GM18861 (cell line): Measurements from ENCODE around the gene NLGN4X.

Source experiments
- ATAC-seq: cut with Tn5 transposase; IDR thresholded peaks from one replicate; pipeline ENCODE4 v1.9.1; 2021; ENCODE audit not compliant: unreplicated experiment

Gene NLGN4X

DNA sequence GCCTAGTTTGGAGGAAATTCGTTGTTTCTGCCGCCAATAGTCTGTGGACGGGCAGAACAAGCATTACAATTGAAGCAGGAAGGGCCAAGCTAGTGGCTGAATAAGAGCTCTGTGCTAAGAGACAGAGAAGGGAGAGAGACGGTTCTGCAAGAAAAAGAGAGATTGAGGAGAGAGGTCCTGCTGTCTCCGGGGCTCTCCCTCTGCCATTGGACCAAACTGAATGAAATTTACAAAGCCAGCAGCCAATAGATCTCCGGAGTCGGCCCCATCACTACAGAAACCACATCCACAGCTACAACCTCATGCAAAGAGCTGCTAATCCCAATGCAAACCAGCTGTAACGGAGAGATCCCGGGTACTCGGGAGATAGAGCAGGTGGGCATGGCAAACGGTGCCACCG, at the start of gene NLGN4X:
NLGN4X (minus strand) TSS at position 148 of the 400 bp plus-strand sequence. CDS start 77,401 bp downstream, outside the sequence.
- ATAC-seq = no peak

- no peak for ATAC-seq
Measured at GRCh38 chrX:6266041-6266440, 37.4 kb upstream of the NLGN4X start.

DNA sequence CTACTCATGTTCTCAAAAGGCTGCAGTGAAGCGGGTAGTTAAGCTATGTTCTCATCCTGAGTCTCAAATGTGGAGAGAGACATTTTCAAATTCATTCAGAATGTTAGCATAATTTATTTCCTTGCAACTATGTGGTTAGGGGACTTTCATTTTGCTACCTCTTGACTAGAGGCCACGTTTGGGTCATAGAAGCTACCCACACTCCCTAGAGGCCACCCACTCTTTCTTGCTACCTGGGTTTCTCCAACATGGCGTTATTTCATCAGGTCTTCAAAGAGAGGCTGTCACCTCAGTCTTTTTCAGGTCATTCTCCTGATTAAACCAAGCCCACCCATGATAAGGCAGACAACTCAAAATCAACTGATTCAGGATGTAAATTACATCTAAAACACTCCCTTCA, 34.3 kb upstream of the NLGN4X start:
- ATAC-seq = no peak

DNA sequence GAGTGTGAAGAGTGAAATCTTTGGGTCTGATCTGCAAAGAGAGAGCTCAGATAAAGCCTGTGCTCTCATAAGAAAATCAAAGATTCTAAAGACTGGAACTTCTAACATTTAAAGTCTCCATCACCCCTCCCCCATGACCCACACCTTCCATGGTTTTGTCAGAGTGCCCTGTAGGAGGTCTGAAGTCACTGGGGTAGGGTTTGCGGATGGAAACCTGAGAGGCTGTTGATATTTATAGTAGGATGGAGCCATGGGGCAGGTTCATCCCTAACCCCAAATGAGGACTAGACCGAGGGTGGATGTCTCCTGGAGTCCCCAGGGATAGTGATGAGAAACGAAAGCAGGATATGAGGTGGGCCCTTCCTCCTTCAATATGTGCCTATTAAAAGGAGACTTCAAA, 28.4 kb upstream of the NLGN4X start:
- ATAC-seq = no peak

DNA sequence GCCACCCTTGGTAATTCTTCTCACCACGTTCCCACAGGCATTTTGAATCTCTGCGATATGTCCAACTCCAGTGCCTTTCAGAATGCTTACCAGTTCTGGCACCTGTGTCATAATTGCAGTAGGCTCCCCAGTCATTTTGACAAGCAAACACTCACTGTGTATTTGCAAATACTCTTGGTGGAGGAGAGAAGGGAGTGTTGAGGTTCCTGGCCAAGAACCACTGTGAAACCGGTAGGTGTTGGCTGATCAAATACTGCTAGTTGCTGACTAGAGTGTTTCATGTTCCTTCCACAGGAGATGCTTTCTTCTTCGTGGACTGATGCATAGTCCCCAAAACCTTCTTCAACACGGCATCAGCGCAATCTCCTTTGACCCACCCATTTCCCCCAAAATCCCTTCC, 16.0 kb upstream of the NLGN4X start:
- ATAC-seq = no peak

- no peak for ATAC-seq
Measured at GRCh38 chrX:6238576-6238975, 9.9 kb upstream of the NLGN4X start.

- no peak for ATAC-seq
Measured at GRCh38 chrX:6227935-6228334, 732 bp downstream of the NLGN4X start.

- ATAC-seq = no peak
Measured at GRCh38 chrX:6227453-6227835, 1.2 kb downstream of the NLGN4X start.

- no peak for ATAC-seq
Measured at GRCh38 chrX:6226596-6227452, 1.8 kb downstream of the NLGN4X start.

DNA sequence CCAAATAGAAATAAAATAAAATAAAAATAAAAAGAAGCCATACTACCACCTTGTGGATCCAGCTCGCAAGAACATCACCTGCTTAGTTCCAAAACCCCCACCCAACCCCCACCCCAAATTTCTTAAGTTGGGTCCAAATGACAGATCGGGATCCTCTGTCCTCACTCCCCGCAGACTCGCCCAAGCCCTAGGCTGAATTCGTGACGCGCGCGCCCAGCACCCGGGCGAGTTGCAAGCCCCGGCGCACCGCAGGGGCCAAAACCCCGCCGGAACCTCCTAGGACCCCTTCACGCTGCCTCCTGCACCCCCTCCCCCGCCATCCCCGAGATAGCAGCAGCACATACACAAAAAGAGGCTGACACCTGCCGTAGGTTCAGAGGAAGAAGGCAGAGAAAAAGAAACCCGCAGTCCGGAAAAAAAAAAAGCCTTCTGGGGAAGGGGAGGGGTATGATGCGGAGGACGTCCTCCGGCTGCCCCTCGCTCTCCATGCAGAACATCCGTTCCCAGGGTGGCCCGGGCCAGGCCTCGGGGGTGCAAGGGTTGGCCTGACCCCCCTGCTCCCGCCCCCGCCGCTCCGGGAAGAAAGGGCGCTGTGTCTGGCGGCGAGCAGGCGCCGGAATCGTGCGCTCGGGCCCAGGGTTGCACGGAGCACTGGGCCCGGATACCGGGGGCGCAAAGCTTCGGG, 2.6 kb downstream of the NLGN4X start:
- ATAC-seq = no peak

DNA sequence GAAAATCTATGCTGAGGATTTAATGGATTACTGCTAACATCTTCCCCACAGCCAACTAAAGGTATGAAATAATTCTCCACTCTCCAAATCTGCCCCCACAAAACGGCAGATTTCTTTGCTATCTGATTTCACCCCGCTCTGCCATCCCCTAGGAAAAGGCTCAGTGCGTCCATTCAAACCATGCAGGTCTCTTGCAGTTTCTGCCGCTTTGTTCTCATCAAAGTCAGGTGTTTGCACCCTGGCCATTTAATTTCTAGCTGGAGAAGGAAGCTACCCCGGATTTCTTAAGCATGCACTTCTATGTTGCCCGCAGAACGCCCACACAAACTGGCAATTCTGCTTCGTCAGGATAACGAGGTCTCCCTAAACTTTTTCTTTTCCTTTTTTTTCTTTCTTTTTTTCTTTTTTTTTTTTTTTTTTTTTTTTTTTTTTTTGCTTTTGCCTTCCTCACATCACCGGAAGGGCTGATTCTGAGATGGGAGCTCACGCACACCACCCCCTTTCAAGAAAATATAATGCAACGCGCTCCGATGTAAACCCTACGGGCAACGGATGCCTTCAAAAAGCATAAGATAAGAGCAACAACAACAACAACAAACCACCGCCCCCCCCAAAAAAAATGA, 3.3 kb downstream of the NLGN4X start:
- ATAC-seq = no peak

- no peak for ATAC-seq
Measured at GRCh38 chrX:6223516-6223915, 5.2 kb downstream of the NLGN4X start.

- ATAC-seq = no peak
Measured at GRCh38 chrX:6210230-6210629, 18.4 kb downstream of the NLGN4X start.

DNA sequence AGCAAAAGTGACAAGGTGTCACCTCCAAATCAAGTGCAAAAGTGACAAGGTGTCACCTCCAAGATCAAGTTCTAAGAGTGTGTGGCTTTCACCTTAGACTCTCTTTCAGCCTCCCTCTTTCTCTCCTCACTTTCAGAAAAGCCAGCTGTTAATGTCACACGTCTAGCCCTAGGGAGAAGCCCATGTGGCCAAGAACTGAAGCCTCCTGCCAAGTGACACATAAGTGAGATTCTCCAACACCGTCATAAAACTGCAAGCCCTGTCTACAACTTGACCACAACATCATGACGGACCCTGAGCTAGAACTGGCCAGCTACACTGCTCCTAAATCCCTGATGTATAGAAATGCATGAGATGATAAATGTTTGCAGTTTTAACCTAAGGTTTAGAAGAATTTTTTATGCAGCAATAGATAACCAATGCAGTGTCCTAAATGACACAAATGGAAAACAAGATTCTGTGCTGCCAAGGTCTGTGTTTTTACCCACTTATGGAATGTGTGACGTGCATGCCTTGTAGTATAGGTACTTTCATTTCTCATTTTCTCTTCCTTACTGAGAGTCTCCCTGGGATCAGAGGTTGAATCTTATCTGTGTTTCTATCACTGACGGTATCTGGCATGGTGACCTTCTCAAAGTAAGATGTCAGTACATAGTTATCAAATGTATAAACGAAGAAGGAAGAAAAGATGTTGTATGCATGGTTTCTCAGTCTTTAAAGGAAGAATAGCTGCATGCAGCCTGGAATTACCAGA, 25.0 kb downstream of the NLGN4X start:
- ATAC-seq = no peak

DNA sequence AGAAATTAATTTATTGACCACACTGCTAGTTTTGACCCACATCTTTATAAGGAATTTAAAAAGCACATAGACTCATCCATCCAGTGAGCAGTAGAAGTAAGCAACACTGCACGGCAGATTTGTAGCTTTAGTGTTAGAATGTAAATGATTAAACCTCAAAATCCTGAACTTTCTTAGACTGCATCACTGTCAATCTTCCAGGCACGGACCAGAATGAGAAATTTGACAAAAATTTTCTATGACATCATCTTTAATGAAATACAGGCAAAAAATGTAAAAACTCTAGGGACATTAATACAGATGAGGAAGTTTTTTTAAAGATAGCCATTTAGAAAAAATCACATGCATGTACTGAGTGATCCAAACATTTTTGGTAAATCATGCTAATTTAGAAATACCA, 29.2 kb downstream of the NLGN4X start:
- ATAC-seq = no peak

GRCh38 chrX:6187256-6187655, 41.4 kb downstream of the NLGN4X start:
- no peak for ATAC-seq

DNA sequence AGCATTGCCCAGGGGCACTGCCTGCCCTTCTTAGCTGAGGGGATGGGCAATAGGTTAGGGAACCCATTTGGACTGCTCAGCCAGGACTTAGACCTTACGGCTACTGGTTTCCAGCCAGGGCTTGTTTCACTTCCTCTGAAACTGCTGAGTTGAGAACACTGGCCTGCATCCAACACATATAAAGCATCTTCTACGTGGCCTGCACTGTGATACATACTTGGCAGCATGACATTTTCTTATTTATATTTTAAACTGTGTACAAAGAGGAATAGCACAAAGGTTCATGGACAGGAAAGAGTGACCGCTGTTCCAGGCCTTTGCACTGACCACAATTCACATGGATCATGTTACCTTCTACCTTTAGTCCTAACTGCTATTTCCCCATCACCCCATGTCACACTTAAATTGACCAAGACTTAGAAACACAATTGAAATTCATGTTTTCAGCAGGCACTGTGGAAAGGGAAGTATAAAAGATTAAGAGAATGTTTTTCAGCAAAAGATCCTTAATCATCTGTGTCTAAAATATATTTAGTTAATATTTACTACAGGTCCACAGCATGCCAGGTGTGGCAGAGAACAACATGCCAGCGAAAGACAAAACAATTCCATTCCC, 43.7 kb downstream of the NLGN4X start:
- peak; percentile 100 for ATAC-seq

DNA sequence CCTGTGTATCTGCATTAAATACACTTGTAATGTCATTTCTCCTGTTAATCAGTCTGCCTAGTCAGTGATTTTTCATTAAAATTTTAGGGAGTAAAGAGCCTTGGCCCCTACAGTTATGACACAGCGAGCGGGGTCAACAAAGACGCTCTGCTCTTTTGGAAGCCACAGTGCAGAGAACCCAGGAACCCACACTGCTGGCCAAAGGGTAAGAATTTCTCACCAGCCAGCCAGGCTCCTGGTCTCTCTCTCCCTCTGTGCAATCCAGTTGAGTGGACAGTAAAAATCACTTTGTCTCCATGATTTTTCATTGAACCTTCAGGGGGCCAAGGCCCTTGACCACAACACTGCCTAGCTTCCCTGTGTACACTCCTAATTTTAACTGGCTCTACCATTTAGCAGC, 52.8 kb downstream of the NLGN4X start:
- ATAC-seq = no peak

DNA sequence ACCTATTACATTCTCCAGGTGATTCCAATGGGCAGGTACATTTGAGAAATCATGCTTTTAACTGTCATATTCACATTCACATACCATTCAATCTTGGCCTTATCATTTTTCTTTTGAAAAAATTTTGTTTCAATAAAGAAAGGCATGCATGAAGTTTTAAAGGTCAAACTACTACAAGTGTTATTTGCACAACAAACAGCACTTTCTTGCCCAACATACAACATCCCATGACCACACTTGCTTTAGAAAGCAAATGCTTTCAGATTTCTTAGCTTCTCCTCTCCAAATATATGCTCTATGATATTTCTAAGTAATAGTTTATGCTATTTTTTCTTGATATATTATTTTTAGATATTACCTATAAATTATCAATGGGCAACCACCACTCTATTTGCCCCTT, 58.2 kb downstream of the NLGN4X start:
- no peak for ATAC-seq

DNA sequence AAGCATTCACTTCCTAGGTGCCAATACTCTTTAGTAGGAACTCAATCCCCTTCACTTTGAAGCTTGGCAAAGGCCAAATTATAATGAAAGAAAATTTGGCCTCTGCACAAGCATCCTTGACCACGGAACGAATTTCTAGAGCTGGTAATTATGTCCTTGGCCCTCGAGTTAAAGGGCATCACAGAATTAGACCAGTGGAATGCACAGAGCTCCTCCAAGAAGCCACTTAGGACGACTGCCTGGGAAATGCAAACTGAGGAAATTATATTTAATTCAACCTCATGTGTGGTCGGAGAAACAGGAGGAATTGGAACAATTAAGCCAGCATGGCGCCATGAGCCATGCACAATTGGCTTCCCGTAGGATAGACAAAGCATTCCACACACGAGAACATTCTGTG, 59.3 kb downstream of the NLGN4X start:
- ATAC-seq = no peak

DNA sequence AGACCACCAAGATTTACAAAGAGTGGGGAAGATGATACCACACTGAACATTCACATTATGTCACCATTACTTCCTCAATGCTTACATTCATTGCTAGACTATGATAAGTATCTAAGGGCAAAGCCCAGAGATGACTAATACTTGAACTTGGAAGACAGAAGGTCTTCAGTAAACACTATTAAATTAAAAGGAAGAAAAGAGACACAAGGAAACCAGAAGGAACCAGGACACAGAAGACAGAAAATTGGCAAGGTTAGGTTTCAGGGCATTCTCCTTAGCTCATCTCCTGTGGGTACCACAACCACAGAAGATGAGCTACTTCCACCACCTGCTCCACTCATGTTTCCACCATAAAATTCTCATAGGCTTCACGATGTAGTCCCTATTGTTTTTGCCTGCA, 64.9 kb downstream of the NLGN4X start:
- no peak for ATAC-seq
